Measurements from ENCODE around the gene USP7.
"Not testable (repeated sequence)": the region's sequence is repeated elsewhere in the genome, so short reads cannot be mapped to it uniquely, and the experiment has no call there.

The USP7 gene

DNA sequence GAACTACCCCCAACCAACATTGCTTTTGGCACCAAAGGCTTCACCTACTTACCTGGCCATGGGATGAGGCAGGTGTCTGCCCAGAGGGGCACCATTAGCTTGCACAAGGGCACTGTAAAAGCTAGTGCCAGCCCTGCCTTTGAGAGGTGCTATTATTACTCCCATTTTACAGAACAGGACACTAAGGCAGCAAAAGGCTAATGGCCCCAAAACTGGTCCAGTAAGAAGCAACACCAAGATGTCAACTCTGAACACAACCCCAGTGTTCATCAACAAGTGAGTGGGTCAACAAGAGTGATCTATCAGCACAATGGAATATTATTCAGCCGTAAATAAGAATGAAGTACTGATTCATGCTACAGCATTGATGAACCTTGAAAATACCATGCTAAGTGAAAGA is 7.7 kb upstream of the USP7 start:
- no peak for DNase-seq

DNA sequence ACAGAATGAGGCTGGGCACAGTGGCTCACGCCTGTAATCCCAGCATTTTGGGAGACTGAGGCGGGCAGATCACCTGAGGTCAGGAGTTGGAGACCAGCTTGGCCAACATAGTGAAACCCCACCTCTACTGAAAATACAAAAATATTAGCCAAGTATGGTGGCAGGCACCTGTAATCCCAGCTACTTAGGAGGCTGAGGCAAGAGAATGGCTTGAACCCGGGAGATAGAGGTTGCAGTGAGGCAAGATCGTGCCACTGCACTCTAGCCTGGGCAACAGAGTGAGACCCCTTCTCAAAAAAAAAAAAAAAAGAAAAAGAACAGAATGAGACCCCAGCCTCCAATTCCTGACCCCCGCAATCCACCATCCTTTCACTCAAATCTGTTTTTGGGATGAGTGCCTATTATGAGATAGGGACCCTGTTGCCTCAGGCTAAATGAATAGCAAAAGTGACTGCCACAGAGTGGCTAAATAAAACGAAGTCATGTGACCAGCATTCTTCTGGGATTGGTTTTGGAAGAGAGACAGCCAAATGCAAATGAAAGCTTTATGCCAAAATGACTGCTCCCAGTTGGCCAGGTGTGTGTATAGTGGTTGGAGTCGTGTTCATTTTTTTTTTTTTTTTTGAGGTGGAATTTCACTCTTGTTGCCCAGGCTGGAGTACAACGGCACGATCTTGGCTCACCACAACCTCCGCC is 5.6 kb upstream of the USP7 start:
- DNase-seq = not testable (repeated sequence)

DNA sequence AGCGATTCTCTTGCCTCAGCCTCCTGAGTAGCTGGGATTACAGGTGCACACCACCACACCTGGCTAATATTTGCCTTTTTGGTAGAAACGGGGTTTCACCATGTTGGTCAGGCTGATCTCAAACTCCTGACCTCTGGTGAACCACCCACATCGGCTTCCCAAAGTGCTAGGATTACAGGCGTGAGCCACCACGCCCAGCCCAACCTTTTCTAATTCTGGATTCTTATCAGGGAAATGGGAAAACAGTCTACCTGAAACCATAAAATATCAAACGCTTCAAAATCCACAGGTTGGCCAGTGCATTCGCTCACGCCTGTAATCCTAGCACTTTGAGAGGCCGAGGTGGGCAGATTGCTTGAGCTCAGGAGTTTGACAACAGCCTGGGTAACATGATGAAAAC is 4.3 kb upstream of the USP7 start:
- DNase-seq = not testable (repeated sequence)

DNA sequence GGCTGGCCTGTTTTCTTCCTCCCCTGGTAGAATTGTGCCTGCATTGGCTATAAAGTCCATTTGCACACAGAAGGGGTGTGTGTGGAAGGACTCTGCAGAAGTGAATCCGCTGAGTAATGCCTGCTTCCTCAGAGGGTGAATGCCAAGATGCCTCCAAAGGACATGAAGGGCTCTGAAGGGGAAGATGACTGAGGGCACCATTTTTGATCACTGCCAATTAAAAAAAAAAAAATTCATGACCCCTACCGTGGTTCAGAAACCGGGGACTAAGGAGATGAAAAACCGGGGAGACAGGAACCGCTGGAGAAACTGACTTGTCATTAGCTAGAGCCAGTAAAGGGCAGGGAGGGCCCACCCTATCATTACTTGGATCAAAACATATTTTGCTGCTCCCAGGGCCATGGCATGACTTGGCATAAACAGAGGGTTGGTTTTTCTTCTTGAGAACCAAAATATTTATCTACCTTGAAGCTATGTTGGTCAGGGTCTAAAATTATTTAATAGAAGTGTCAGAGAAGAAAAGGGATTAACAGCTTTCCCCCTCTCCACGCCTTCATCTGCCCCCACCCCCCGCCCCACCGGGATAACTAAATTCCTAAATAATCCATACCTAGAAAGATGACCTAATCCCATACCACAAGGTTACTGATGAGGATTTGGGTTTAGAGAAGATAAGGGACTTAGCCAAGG is 3.6 kb upstream of the USP7 start:
- peak; percentile 47 for DNase-seq

DNA sequence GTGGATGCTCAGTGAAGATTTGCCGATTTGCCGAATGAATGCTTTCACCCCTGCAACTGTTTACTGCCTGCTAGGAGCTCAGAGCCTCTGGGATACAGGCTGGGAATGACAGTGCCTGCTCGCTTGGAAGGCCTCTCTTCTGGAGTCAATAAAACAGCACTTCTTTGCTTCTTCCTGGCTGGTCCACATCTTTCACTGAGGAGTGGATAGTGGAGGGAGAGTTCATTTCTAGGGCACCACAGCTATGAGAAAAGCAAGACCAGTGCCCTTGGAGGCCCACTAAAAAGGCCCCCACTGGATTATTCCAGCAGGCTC is 3.1 kb upstream of the USP7 start:
- no peak for DNase-seq

DNA sequence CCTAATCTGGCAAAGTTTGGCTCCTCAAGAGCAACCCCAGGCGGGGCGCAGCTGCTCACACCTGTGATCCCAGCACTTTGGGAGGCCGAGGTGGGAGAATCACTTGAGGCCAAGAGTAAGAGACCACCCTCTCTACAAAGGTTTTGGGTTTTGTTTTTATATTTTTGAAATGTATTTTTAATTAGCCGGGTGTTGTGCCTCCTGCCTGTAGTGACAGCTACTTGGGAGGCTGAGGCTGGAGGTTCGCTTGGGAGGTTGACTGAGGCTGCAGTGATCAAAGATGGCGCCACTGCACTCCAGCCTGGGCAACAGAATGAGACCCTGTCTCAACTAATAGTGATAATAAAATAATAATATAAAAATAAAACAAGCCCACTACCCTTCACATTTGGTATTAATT is 756 bp upstream of the USP7 start:
- no peak for DNase-seq

DNA sequence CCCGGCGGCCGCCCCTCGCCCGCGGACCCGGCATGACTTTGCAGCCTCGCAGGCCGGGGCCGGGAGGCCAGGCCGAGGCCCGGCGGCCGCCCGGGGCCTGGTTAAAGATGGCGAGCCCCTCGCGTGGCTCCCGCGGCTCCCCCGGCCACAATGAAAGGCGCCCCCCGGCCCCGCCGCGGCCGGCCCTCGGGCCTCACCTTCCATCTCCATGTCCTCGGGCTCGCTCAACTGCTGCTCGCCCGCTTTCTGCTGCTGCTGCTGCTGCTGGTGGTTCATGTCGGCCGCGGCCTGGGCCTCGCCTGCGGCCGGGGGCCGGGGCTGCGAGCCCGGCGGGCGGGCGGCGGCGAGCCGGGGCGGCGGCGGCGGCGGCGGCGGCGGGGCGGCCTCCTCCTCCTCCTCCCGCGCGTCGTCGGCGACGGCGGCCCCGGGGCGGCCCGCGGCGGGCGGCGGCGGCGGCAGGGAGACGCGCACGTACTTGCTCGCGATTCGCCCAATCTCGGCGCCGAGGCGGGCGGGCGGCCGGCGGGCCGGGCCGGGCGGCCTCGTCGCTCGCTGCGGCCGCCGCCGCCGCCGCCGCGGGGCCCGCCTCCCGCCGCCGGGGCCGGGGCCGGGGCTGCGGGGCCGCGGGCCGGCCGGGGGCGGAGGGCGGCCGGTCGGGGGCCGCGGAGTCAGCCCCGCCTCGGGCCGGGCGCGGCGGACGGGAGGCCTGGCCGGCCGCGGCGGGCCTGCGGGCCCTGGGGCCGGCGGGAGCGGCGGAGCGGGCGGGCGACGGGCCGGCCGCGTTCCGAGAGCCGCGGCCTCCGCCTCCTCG is 491 bp downstream of the USP7 start:
- no peak for DNase-seq

DNA sequence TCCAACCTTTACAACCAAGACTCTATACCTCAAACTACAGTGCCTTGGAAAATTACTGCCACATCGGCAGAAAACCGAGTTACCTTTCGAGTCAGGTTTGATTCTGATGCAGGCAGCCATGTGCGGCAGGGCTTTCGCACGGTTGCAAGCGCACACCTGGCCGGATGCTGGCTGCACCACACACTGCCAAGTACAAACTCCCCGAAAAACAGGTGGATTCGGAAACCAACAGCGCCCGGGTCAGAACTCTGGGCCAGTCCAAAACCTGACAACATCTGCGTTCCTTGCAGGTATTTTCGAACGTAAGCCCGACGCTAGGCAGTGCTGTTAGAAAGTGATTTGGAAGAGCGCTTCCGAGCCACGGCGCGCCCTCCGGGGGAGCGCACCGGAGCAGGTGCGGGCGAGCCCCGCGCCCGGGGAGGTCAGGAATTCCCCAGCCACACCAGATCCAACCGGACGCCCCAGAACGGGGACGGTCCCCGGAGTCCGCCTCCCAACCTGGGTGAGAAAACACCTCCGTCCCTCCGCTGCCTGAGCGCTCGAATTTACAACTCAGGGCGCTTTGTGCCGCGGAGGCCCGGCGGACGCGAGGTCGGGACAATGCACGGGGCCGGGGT is 1.2 kb downstream of the USP7 start:
- peak; percentile 73 for DNase-seq

DNA sequence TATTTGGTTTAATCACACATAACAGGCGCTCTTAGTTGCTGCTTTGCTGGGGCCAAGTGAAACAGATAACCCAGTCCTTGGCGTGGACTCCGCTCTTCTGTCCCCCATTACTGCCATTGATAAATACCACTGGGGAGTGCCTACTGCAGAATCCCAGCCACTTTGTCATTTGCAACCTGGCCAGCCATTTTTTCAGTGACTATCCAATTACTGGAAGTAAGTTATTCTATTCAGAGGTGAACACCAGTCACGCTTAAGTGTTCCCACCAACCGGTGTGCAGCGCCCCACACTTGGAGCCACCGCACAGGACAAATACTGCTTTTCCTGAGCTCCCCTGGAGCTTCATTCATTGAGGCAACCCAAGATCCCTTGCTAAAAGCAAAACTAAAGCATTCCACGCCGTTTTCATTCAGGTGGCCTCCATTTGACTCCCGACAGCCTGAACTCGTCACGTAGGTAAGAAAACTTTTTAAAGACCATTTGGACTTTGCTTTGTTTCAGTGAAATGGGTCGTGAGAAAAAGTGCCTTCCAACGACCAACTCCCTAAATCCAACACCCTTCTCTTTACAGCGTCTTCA is 1.8 kb downstream of the USP7 start:
- no peak for DNase-seq

DNA sequence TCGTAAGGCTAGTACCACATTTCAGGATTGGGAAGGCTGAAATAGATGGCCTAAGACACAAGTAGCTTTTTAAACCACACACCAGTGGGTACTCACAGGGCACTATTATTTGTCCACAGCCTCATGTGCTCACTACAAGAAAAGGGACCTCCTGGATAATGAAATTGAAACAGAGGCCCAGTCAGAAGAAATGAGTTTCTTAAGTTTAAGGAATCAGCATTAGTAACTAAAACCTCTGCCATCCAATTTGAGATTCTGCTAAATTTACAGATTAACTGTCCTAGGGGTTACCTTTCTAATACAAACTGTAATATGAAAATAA is 3.0 kb downstream of the USP7 start:
- DNase-seq = no peak

DNA sequence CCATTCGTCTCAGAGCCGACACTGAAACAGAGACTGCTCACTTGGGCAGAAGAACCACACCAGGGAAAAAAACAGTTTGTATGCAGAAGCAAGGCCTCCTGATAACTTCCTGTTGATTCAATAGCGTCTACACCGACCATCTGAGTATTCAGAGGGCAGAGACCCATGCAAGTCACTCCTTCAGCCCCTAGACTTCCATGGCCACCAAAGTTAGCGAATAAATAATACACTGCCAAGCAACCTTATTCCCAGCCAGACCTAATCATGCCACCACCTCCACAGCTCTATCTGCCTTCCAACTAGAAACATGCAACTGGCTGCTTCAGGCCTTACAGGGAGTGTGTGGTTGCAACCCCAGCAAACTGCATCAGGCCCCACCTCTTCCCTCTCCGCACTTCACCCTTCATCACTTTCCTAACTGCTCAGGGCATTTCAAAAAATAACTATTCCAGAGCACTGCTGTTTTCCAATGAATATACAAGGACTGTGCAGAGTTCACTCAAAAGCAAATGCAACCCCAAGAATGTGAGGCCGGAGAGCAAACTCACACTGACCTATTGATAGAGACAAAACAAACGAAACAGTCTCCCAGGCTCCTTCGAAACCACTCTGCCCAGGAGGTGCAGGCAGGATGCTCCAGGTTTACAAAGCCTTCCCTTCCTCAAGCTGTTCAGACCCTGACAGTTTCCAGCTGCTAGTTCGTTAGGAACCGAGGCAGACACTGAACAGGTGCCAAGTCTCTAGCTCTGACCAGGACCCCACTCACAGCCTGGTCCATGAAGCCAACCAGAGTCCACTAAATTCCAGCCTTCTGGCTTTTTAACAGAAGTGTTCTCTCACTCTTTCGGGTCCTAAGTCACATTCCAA is 3.6 kb downstream of the USP7 start:
- no peak for DNase-seq

DNA sequence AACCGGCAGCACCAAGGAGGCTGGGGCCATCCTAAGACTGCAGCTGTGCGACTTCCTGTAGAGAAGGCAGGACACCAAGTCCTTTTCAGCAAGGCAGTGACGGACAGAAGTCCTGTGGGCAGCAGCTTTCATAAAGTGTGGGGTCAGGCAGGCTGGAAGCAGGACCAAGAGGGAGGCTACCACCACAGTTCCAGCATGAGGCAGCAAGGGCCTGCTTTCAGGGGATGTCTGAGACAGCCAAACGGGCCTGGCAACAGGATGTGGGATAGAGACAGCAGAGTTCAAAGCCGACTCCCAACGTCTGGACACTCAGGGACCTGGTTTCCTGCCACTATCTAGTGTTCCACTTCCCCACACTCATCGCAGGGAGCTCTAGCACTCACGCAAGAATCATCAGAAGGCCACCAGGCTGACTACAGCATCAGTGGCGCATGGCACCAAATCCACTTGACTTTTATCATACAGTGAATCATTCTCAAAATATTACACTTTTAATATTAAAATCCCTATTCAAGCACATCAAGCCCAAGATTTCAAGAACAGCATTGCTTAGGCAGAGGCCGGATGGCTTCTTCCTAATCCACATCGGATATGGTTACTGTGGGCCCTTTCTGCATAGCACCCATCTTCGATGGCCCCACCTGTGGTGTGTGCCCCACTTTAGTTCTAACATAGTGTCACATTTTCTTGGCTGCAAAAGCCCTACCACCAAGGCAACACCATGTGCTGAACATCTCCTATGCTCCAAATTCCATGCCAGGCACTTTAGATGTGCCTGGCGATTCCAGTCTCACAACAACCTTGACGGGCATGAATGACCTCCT is 5.2 kb downstream of the USP7 start:
- no peak for DNase-seq

DNA sequence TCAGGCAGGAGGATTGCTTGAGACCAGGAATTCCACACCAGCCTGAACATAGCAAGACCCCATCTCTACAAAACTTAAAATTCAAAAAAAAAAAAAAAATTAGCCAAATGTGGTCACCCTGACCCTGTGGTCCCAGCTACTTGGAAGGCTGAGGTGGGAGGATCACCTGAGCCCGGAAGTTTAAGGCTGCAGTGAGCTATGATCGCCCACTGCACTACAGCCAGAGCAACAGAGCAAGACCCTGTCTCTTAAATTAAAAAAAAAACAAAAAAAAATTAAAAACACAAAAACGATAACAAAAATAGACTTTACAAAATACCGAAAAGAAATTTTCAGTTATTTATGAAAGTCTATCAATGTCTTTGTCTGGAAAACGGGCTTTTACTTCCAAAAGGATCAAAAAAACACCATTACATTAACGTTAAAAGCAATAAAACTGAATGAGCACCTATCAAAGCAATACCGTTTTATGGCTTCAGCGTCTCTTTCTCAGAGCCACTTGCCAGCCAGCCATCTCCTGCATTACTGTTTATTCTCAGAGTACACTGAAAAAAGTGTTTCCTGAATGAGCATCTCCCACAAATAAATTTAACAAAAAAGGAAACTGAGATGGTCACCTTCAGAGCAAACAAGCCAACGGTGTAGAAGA is 6.1 kb downstream of the USP7 start:
- DNase-seq = no peak

DNA sequence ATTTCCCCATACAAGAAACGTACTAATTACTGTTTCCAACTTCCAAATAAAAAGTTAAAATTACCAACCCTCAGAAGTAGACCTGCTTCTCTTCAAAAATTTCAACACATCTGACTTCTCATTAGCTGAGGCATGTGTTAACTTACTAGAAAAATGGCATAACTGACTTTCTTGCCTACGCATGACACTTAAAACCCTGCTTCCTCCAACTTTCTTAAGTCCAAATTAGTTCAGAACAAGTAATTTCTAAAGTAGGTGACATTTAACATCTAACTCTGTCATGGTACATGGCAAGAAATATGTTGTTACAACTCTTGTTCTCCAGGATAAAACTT is 6.7 kb downstream of the USP7 start:
- no peak for DNase-seq

DNA sequence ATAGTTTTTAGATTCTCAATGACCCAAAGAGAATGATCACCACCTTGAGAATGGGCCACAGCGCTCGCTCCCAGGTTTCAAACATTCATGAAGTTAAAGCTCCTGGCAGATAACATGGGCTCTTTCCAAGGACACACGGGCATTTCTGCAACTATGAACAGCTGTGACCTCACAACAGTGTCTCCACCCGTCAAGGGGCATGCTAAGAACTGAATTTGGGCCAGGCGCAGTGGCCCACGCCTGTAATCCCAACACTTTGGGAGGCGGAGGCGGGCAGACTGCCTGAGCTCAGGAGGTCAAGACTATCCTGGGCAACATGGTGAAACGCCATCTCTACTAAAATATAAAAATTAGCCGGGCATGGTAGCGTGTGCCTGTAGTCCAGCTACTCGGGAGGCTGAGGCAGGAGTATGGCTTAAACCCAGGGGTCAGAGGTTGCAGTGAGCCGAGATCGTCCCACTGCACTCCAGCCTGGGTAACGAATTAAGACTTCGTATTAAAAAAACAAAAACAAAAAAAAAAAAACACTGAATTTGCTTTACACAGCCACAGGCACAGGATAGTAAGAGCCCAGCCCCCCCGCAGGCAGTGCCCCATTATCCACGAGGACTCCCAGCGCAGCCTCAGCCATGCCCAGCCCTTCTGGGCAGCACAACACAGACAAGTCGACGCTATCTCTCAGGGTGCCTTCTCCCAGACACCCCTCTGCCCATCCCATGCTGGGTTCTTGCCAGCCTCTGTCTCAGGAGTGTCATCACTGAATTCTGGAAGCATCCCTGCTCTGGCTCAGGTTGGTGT is 7.2 kb downstream of the USP7 start:
- DNase-seq = no peak

DNA sequence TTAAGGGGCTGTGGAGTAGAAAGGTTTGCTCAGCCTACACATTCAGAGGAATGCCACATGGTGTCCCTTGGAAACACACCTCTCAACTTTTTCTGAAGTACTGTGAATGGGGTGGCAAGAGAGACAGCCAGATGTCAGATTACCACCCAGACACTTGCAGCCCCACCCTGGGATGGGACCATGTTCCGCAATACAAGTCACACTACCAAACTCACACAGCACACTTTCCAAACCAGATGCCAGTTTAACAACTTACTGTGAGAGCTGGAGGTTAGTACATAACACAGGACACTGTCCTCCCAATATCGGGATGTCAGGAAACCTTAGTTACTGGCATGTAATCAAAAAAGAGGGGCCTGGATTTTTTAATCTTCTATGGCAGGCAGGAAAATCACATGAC is 7.9 kb downstream of the USP7 start:
- DNase-seq = no peak

DNA sequence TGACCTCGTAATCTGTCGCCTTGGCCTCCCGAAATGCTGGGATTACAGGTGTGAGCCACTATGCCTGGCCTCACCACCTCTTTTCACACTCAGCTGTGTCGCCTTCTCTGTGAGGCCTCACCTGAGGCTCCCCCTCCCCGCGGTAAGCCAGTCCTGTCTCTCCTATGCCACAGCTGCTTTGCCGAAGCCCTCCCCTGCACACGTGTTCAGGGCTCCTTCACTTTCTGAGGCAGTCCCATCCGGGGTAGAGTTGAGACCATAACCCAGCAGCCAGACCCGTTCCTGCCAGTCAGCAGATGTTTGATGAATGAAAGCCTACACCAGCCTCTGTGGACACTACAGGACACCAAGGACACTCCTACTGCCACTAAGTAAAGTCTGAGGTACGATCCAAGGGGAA is 10.6 kb downstream of the USP7 start:
- DNase-seq = no peak

DNA sequence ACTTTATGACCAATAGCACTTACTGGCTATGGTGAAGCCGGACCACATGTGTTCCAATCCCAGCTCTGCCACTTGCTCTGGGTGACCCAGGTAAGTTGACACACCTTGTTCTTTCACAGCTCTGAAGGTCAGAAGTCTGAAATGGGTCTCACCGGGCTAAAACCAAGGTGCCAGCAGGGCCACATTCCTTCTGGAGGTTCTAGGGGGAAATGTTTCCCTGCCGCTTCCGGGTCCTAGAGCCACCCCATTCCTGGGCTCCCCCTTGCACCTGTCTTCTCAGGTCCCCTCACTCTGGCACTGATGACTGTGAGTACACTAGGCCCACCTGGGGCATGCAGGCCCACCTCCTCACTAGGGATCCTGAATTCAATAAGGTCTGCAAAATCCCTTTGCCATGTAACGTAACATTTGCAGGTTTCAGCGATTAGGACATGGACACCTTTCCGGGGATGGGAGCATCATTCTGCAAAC is 11.4 kb downstream of the USP7 start:
- no peak for DNase-seq

DNA sequence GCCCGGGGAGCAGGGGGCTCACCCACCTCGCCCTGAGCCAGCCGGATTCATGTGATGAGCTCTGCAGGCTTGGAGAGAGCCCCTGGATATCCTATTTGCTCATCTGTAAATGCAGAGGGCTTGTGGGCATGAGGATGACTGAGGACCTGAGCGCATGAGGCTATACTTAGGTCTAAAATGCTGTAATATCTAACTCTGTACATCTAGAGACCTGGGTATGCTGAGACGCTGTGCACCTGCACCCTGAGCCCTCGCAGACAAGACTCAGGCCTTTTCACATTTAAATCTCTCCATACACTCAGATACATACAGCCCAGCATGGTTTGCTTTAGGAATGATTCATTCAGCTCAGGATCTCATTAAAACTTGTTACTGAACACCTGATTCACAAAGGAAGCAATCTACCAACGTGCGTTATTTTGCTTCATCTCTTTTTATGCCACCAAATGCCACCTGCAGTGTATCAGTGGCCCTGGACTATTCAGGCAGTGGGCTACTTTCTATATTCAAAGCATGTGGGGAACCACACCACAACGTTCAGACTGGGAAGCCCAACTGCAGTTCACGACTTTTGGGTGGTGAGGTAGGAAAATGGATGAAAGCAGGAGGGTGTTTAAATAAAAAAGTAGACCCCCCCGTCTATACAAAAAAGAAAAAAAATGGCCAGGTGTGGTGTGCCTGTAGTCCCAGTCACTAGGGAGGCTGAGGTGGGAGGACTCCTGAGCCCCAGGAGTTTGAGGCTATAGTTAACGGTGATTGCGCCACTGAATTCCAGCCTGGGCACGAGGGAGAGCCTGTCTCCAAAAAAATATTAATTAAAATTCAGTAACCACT is 12.0 kb downstream of the USP7 start:
- no peak for DNase-seq

Measured in CD4-positive, alpha-beta T cell treated with Interleukin-15 for 1 hour (primary cell).